Middle frontal gyrus (tissue), 1 donor: ENCODE measurements around the gene TNFAIP8L3.
"Not testable (repeated sequence)": the region's sequence is repeated elsewhere in the genome, so short reads cannot be mapped to it uniquely, and the experiment has no call there.

Source experiments
- DNase-seq: peaks from one replicate; pipeline ENCODE4 v3.0.0-alpha.2; 2015; ENCODE audit warnings: low spot score; ENCODE audit errors: extremely low spot score

TNFAIP8L3 gene

GRCh38 chr15:51094606-51095569, at the start of gene TNFAIP8L3:
Gene TNFAIP8L3 (minus strand): TSS chr15:51094906. CDS start chr15:51094595, 311 bp downstream.
- no peak for DNase-seq

- no peak for DNase-seq
These were observed 49.4 kb upstream of the TNFAIP8L3 start for GRCh38 chr15:51144021-51144532.

- not testable (repeated sequence) for DNase-seq
These were observed 45.6 kb upstream of the TNFAIP8L3 start for GRCh38 chr15:51140347-51140746.

GRCh38 chr15:51139091-51139490, 44.4 kb upstream of the TNFAIP8L3 start:
- no peak for DNase-seq

- no peak for DNase-seq
These were observed 43.2 kb upstream of the TNFAIP8L3 start for GRCh38 chr15:51137880-51138430.

GRCh38 chr15:51137024-51137423, 42.3 kb upstream of the TNFAIP8L3 start:
- no peak for DNase-seq

- no peak for DNase-seq
These were observed 40.6 kb upstream of the TNFAIP8L3 start for GRCh38 chr15:51135276-51135675.

- DNase-seq: no peak
These were observed 39.9 kb upstream of the TNFAIP8L3 start for GRCh38 chr15:51134416-51135199.

- no peak for DNase-seq
These were observed 38.5 kb upstream of the TNFAIP8L3 start for GRCh38 chr15:51133140-51133765.

- DNase-seq: no peak
These were observed 37.9 kb upstream of the TNFAIP8L3 start for GRCh38 chr15:51132384-51133139.

GRCh38 chr15:51131596-51132290, 37.0 kb upstream of the TNFAIP8L3 start:
- DNase-seq: no peak

- no peak for DNase-seq
These were observed 35.6 kb upstream of the TNFAIP8L3 start for GRCh38 chr15:51130344-51130743.

- DNase-seq: no peak
These were observed 35.0 kb upstream of the TNFAIP8L3 start for GRCh38 chr15:51129535-51130188.

- DNase-seq: no peak
These were observed 34.0 kb upstream of the TNFAIP8L3 start for GRCh38 chr15:51128701-51129100.

GRCh38 chr15:51126842-51127241, 32.1 kb upstream of the TNFAIP8L3 start:
- DNase-seq: no peak

- DNase-seq: not testable (repeated sequence)
These were observed 28.3 kb upstream of the TNFAIP8L3 start for GRCh38 chr15:51123002-51123401.

- no peak for DNase-seq
These were observed 27.0 kb upstream of the TNFAIP8L3 start for GRCh38 chr15:51121631-51122225.

- no peak for DNase-seq
These were observed 26.4 kb upstream of the TNFAIP8L3 start for GRCh38 chr15:51121118-51121517.

GRCh38 chr15:51119120-51119519, 24.4 kb upstream of the TNFAIP8L3 start:
- DNase-seq: no peak
